ENCODE results near the gene SLX4.

The SLX4 gene

DNA sequence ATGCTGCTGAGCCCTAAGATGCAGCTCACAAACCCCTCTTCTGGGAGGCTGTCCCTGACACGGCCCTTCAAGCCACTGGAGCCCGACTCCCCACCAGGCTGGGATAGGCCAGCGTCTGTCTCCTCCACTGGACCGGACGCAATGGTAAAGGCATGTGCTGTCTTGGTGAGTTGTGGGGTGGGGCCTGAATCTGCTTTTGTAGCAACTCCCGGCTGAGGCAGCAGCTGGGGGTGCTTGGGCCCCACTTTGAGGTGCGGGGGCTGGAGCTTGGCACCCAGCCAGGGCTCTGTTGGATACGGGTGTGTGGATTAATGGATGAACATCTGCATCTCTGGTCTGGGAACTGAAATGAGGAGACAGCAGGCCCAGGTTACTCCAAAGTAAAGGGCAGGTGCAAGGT, 30.7 kb downstream of the SLX4 start:
- no peak for DNase-seq (ENCODE audit: low read depth)
- TF ChIP-seq, protein P1, sequence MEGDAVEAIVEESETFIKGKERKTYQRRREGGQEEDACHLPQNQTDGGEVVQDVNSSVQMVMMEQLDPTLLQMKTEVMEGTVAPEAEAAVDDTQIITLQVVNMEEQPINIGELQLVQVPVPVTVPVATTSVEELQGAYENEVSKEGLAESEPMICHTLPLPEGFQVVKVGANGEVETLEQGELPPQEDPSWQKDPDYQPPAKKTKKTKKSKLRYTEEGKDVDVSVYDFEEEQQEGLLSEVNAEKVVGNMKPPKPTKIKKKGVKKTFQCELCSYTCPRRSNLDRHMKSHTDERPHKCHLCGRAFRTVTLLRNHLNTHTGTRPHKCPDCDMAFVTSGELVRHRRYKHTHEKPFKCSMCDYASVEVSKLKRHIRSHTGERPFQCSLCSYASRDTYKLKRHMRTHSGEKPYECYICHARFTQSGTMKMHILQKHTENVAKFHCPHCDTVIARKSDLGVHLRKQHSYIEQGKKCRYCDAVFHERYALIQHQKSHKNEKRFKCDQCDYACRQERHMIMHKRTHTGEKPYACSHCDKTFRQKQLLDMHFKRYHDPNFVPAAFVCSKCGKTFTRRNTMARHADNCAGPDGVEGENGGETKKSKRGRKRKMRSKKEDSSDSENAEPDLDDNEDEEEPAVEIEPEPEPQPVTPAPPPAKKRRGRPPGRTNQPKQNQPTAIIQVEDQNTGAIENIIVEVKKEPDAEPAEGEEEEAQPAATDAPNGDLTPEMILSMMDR (IDR thresholded peaks at IDR 0.05; ENCODE audit: control insufficient read depth, extremely low read depth, insufficient read depth) = no peak
- H3K4me3 ChIP-seq (ENCODE audit: low read depth, low read length) = no peak overlapping the region

DNA sequence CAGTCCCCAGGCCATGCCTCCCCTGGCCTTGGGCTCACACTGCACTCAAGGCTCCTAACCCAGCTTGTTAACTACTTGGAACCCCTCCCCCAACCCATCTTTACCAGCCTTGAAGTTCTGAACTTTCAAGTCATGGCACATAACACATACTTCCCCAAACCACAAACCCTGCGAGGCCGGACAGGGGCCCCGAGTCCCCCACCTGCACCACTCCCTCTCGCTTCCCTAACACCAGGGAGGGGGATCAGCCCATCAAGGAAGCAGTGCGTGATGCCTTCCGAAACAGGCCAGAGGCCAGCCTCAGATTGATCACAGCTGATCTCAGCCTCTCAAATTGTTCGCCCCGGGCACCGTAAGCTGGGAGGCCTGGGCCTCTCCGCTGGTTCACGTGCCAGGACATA, 31.2 kb downstream of the SLX4 start:
- TF ChIP-seq, protein P1 (IDR thresholded peaks at IDR 0.05; ENCODE audit: control insufficient read depth, extremely low read depth, insufficient read depth) = no peak
- DNase-seq (ENCODE audit: low read depth) = no peak
- H3K4me3 ChIP-seq (ENCODE audit: low read depth, low read length) = no peak overlapping the region

GRCh38 chr16:3579776-3580175, 31.6 kb downstream of the SLX4 start:
- H3K4me3 ChIP-seq (ENCODE audit: low read depth, low read length) = no peak overlapping the region
- no peak for DNase-seq (ENCODE audit: low read depth)
- TF ChIP-seq, protein P1 (IDR thresholded peaks at IDR 0.05; ENCODE audit: control insufficient read depth, extremely low read depth, insufficient read depth) = no peak

DNA sequence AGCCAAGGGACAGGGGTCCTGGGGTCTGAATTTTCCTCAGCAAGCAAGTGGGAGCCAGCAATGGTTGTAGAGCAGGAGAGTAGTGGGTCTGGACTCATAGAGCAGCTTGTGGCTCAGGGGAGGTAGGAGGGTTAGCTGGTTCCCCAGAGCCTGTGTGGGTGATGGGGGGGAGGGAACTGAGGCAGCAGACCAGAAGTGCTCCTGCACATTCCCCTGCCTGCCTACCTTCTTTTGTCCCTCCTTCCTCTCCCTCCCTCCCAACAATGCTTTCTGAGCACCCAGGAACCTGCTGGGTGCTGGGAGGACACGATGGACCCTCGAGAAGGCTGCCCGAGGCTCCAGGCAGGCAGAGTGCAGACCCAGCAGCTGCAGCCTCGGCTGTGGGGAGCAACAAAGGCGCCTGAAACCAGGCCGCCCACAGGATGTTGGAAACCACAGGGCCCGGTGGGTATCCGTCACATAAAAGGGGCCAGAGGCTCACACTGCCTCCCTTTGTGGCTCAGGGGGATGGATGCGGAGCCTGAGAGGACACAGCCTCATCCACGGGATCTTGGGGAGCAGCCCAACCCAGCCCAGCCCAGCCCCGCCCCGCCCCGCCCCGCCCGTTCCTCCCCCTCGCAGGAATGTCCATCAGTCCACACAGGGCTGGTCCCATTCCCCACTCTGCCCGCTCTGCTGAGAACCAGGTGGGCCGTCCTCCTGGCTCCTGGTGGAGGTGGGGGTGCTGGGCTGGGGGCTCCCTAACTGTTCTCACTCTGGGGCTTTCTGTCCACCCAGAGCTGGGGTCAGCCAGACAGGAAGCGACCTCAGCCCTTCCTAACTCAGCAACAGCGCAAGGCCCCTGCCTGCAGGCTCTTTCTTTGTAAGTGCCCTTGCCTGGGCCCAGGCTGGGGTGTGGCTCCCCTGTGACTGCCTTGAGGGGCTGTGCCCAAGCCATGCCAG, 32.5 kb downstream of the SLX4 start:
- DNase-seq (ENCODE audit: low read depth) = no peak

DNA sequence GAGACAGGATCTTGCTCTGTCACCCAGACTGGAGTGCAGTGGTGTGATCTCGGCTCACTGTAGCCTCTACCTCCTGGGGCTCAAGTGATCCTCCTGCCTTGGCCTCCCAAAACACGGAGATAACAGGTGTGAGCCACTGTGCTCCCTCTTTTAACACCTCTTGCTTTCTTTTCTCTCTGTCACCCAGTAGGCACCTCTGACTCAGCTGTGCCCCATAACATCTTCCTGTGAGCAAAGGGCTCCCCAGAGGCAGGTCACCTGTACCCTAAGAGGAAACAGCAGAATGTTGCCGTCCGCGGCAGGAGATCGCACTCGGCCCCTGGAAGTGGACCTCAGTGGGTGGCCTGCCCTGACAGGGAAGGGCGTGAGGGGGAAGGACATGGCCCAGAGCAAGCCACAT, 33.3 kb downstream of the SLX4 start:
- H3K4me3 ChIP-seq (ENCODE audit: low read depth, low read length) = no peak overlapping the region
- TF ChIP-seq, protein P1 (IDR thresholded peaks at IDR 0.05; ENCODE audit: control insufficient read depth, extremely low read depth, insufficient read depth) = no peak
- no peak for DNase-seq (ENCODE audit: low read depth)

More for the DNA sequence above, 32.5 kb downstream of the SLX4 start:
- TF ChIP-seq, protein P1 (IDR thresholded peaks at IDR 0.05; ENCODE audit: control insufficient read depth, extremely low read depth, insufficient read depth) = no peak
- no peak overlapping the region for H3K4me3 ChIP-seq (ENCODE audit: low read depth, low read length)

DNA sequence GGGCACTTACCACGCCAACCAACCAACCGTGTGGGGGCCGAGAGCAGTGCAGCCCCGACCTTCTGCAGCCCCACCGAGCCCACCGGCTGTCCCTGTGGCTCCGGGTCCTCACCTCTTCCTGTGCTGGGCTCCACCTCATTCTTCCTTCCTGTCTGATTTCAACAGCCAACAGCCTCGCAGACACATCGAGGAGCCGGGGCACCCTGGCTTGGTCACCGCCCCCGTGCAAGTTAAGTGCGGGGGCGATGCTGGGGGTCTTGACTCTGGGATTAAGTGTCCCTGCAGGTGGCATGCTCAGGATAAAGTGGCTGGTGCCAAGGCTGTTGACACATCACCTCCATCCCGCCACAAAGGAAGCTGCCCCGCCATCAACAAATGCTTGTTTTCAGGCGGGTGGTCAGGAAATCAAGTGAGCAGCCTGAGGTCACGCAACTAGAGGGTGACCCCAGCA, 34.1 kb downstream of the SLX4 start, which contains the start of gene NLRC3:
Gene NLRC3, minus strand, starts transcription at position 102 of the 451 bp plus-strand sequence. CDS start 12,367 bp downstream, outside the sequence.
- TF ChIP-seq, protein P1 (IDR thresholded peaks at IDR 0.05; ENCODE audit: control insufficient read depth, extremely low read depth, insufficient read depth) = no peak
- DNase-seq (ENCODE audit: low read depth) = no peak
- no peak within 1 kb of the TSS for H3K4me3 ChIP-seq (ENCODE audit: low read depth, low read length)

Measured in LNCaP clone FGC (cell line).